NCI-H2196 (cell line): ENCODE data around the gene EMILIN1.
"Not testable (repeated sequence)": the region's sequence is repeated elsewhere in the genome, so short reads cannot be mapped to it uniquely, and the experiment has no call there.

Experiments used
- DNase-seq: peaks from one replicate; lab custom pipeline; 2025; ENCODE audit not compliant: unreplicated experiment; lab: John Stamatoyannopoulos, UW

The EMILIN1 gene

GRCh38 chr2:27053776-27054175 is 24.6 kb upstream of the EMILIN1 start:
- DNase-seq, result no peak

GRCh38 chr2:27054721-27055120 is 23.7 kb upstream of the EMILIN1 start:
- no peak for DNase-seq

GRCh38 chr2:27057184-27057583 is 21.2 kb upstream of the EMILIN1 start:
- no peak for DNase-seq

GRCh38 chr2:27058210-27058609 is 20.2 kb upstream of the EMILIN1 start:
- DNase-seq, result no peak

DNA sequence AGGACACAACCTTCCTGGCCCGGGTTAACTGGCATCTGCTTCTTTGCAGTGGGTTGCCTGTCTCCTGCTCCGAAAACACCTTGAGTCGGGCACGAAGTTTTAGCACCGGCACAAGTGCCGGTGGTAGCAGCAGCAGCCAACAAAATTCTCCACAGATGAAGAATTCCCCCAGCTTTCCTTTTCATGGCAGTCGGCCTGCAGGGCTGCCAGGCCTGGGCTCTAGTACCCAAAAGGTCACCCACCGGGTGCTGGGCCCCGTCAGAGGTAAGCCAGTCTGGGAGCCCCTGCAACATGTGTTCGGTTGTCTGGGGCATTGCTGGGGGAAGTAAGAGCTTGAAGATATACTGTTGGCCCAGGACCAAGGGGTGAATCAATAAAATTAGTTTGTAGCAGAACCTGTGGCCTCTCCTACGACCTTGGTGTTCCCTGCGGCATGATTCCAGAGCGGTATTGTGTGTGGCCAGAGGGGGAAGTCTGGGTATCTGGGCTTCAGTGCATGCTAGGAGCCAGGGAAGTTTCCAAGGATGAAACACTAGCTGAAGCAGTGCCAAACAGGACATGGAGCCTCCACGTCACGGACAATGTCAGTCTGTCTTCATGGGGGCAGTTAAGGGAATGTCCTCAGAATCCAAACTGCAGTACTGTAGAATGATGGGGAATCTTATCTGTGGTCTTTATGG is 19.1 kb upstream of the EMILIN1 start:
- DNase-seq, result no peak

- DNase-seq, result no peak
Measured at GRCh38 chr2:27060323-27060722, 18.1 kb upstream of the EMILIN1 start.

GRCh38 chr2:27065128-27065527 is 13.3 kb upstream of the EMILIN1 start:
- no peak for DNase-seq

- no peak for DNase-seq
Measured at GRCh38 chr2:27067385-27067784, 11.0 kb upstream of the EMILIN1 start.

DNA sequence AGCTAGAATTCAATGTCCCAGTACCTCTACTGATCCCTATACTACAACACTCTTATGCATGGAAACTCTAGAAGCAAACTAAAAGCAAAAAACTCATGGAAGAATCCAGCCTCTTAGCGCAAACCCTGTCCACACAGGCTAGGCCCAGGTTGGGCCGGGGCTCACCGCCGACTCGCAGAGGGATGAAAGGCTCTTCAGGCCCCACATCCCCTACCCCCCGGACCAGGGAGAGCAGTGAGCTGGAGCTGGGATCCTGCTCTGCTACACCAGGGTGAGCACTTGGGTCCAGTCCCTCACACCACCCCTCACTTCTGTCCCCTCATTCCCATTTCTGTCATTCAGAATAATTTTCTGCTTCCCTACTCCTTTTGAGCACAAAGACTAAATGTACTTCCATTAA is 9.0 kb upstream of the EMILIN1 start:
- DNase-seq, result no peak

GRCh38 chr2:27069961-27070618 is 8.3 kb upstream of the EMILIN1 start:
- DNase-seq, result no peak

DNA sequence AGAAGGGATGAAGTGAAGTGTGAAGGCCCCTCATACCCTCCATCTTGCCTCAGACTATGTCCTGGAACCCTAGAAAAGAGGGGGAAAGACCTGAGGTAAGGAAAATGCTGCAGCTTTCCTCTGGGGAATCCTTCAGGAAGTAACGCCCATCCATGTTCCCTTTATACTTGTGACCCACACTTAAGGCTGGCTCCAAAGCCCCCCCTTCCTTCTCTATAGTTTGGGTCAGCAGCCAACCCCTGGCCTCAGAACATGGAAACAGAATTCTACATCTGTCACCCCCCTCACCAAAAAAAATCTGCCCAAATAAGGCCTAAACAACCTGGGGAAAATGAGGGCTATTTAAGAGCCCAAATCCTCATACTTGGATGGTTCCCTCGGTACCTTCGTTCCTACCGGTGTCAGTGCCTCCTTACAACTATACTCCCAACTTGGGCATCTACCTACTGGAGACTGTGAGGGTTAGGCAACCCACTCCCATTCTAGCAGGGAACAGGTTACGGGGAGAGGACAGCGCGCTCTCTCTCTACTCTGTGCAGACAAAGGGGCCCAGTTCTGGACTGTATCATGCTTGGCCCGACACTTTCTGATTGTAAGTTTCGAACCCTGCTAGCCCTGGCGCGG is 7.7 kb upstream of the EMILIN1 start:
- DNase-seq, result no peak

GRCh38 chr2:27071277-27071989 is 7.0 kb upstream of the EMILIN1 start, which contains the start of gene OST4:
OST4 (minus strand) TSS chr2:27071654.
- DNase-seq, result peak; percentile 97

DNA sequence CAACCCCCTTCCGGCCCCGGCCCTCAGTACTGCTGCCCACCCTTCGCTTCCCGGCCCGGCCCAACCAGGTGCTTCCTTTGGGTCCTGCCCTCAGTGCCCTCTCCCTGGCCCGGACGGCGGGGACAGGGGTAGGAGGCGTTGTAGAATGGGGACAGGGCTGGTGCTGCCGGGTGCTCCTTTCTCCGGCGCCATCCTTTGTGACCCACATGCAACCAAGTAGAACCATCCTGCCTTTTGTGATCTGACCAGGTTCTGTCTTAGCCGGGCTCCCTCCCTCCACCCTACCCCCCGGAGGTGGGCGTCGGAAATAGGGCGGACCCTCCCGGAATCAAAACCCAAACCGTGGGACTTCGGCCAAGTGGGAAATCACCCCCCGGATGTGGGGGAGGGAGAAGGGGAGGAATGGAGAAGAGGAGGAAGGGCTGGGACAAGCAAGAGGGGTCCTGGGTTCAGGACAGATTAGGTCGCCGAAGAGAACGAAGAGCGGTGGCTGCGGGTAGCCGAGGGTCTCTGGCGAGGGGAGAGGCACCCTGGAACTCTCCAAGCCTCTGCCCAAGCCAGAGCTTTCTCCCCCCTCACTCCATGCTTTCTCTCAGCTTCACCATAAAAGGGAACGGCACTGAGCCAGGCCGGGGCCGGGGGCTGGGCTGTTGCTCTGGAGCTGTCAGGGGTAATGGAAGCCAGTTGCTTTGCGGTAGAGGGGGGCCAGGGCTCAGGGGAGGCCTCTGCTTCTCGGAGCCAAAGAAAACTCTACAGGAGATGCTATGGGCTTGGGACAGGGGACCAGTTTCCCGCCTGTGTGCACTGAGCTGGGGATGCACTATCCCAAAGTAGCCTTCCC is 6.2 kb upstream of the EMILIN1 start:
- DNase-seq, result no peak

GRCh38 chr2:27072920-27073319 is 5.5 kb upstream of the EMILIN1 start:
- DNase-seq, result no peak

DNA sequence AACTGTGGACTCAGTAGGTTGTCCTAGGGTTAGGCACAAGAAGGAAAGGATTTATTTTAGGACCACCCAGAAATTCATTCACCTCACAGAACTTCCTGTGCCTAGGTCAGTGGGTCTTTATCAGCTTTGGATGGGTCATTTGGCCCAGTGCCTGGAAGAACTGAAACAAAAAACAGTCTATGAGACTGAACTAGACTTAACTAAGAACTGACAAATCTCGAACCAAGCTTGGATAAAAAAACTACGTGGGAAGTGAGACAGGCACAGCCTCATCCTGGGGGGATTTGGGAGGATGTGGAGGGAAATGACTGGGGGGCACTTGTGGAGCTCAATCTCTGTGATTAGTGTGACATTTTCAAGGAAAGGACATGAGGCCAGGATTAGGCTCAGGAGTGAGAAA is 4.6 kb upstream of the EMILIN1 start:
- DNase-seq, result no peak

GRCh38 chr2:27074738-27075565 is 3.5 kb upstream of the EMILIN1 start:
- peak; percentile 12 for DNase-seq

DNA sequence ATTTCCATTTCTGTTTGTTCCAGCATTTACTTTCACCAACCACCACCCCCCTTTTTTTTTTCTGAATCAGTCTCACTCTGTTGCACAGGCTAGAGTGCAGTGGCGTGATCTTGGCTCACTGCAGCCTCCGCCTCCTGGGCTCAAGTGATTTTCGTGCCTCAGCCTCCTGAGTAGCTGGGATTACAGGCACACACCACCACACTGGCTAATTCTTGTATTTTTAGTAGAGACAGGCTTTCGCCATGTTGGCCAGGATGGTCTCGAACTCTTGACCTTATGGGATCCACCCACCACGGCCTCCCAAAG is 2.9 kb upstream of the EMILIN1 start:
- DNase-seq, result not testable (repeated sequence)

- no peak for DNase-seq
Measured at GRCh38 chr2:27076323-27076722, 2.1 kb upstream of the EMILIN1 start.

GRCh38 chr2:27077231-27077630 is 1.2 kb upstream of the EMILIN1 start:
- no peak for DNase-seq
